Lower leg skin (tissue), 4 donors: Measurements from ENCODE around the gene ADISSP. TPM values are rescaled to one million over a fixed set of nuclear protein-coding genes. Genes with fewer than 3 reads are reported as not detected.

Experiments
- DNase-seq, 2 donors: peaks; one replicate each; pipeline ENCODE4 v3.0.0-alpha.2; 2019; ENCODE audit warnings: low spot score in 2 of 2
- H3K4me3 ChIP-seq: fragments of 200-600 bp; sonication (generic); 2 replicates; pipeline ENCODE4 v1.5.1; 2017; ENCODE audit warnings: mild to moderate bottlenecking, low read depth; ENCODE audit not compliant: poor library complexity, severe bottlenecking
- POLR2A ChIP-seq, 2 donors: fragments of 450-650 bp; IDR thresholded peaks; one replicate each; pipeline ENCODE4 v1.6.1; 2016 to 2017; ENCODE audit warnings: antibody characterized with exemption in 2 of 2, mild to moderate bottlenecking in 1 of 2, moderate library complexity in 1 of 2
- WGBS, 2 donors: methylation state at CpG; one replicate each; pipeline ENCODE4 v1.1.5; 2018; 5-methylcytosine and 5-hydroxymethylcytosine counted together
- intact Hi-C: fragments of 100-400 bp; cut with DNase I; formaldehyde crosslinking; loops from one replicate; pipeline ENCODE4 v1.15.0; 2023; ENCODE audit warnings: low total_unique reads
- total RNA-seq, 4 donors: library from RNA; depleted of rRNA; stranded (reverse); fragments of >200 nt; gene quantifications; one replicate each; pipeline ENCODE4 v1.1.0, GENCODE V29; 2016
- TF ChIP-seq, protein P1 (sequence below), 3 donors: fragments of 450-650 bp; IDR thresholded peaks; one replicate each; pipeline ENCODE4 v1.5.1; 2016; ENCODE audit warnings: antibody characterized with exemption in 3 of 3, mild to moderate bottlenecking in 3 of 3, moderate library complexity in 2 of 3

The ADISSP gene
- total RNA-seq, 4 donors from 2014 or later = 9.7 to 21.8 (median 15.5) TPM

DNA sequence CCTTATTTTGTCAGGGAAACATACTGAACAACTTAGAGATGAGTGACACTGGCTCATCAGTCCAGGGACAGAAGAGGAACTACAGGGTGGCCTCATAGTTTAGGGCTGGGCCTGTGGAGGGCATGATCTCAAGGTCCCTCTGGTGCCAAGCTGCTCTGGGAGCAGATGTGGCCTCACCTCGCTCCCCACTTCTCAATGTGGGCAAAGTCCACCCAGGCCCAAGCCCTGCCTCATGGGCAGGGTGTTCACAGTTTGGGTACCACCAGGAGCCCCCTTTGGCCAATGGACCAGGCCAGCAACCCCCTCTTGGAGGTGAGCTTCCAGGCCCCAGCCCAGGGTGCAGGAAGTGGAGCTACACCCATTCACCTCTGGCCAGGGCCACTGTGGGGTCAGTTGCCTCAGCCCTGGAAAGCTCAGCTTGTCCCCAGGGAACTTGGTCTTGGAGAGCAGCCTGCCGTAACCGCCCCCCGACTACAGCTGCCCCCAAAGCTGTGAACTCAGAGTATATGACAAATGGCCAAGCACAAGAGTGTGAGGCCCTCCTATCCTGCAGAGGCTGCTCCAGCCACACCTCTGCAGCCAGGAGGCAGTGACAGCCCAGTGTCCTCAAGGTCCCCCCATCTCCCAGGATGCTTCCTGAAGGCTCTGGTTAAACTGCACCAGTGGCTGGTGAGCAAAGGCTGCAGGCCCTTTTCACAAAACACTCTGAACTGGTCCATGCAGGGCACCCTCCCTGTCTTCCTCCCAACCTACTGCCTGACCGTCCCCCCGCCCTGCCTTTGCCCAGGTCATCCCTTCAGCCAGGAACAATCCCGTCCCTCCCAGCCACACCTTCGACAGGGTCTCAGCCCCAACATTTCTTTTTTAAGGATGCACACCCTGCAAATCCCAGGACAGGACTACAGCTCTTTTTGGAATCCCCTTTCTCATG, 3.6 kb downstream of the ADISSP start:
- TF ChIP-seq, protein P1, sequence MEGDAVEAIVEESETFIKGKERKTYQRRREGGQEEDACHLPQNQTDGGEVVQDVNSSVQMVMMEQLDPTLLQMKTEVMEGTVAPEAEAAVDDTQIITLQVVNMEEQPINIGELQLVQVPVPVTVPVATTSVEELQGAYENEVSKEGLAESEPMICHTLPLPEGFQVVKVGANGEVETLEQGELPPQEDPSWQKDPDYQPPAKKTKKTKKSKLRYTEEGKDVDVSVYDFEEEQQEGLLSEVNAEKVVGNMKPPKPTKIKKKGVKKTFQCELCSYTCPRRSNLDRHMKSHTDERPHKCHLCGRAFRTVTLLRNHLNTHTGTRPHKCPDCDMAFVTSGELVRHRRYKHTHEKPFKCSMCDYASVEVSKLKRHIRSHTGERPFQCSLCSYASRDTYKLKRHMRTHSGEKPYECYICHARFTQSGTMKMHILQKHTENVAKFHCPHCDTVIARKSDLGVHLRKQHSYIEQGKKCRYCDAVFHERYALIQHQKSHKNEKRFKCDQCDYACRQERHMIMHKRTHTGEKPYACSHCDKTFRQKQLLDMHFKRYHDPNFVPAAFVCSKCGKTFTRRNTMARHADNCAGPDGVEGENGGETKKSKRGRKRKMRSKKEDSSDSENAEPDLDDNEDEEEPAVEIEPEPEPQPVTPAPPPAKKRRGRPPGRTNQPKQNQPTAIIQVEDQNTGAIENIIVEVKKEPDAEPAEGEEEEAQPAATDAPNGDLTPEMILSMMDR (IDR thresholded peaks at IDR 0.05) = no peak
- no peak for TF ChIP-seq POLR2A (IDR thresholded peaks at IDR 0.05)
- intact Hi-C loops = no loop called here
- 88% methylated on average over 5 to 8 of the region's 8 CpGs for WGBS, 2 donors
- no peak overlapping the region for H3K4me3 ChIP-seq
- no peak for DNase-seq

DNA sequence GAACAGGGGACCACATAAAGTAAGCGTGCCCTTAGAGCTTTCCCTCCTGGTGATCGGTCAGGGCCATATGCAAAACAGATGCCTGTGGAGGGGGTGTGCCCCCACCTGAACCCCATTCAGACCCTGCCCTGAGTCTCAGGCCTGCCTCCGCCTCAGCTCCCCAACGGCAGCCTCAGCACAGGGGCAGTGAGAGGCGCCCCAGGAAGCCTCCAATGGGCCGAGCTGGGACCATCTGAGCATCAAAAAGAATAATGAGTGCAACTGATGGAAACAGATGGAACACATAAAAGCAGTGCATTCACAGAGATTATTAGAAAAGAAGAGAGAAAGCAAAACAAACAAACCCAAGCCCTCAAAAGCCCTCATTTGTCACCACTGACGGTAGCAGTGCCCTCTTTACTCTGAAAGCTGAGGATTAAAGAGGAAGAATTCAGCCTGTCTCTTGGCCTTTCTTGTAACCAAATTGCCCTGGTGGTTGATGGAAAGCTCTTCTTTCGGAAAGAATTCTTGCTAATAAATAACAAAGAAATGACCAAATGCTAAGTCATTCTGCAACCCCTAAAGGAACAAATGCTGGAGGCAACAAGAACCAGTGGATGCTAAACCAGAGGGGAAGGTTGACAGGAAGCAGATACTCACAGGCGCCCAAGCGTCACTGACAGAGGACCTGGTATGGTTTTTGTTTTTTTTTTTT, 6.8 kb downstream of the ADISSP start:
- intact Hi-C loops = no loop called here
- H3K4me3 ChIP-seq = no peak overlapping the region
- no peak for DNase-seq
- WGBS, 2 donors = 80 to 81% methylated on average over 10 of the region's 10 CpGs
- TF ChIP-seq, protein P1 (IDR thresholded peaks at IDR 0.05) = no peak
- TF ChIP-seq POLR2A (IDR thresholded peaks at IDR 0.05) = no peak

DNA sequence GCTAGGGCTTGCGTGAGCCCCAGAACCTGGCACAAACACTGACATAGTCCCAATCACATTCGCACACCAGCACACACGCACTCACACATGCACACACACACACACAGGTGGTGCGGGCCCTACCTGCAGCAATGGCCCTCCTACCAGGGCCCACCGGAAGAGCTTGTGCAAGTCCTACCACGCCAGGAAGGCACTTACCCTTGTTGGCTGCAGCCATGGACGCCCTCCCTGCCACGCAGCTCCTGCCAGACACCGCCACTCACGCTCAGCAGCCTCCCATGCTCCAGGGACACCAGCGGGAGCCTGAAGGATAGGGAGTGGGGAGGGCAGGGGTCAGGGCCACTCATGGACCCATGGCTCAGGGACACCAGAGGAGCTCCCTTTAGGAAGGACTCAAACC, 7.7 kb downstream of the ADISSP start:
- intact Hi-C loops = no loop called here
- 90 to 92% methylated on average over 6 to 8 of the region's 11 CpGs for WGBS, 2 donors

DNA sequence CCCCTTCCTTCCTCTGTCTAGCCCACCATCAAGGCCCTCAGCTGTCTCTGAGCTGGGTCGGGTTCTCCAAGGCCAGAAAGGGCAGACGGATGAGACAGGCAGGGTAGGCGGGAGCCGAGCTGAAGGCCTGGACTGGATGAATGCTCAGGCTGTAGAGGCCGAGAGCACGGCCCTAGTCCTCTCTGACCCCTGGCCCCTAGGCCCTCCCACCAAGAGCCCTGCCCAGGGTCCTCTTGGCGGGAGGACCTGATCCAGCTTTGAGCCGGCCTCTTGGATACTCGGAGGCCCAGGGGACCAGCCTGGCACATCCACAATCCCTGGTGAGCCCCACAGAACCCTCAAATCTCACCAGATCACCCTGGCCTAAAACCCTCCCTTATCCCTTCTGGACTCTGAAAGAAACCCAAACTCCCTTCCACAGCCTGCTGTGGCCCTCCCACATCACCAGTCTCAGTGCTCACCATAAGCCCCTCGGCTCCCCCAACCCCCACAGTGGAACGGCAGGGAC, 8.2 kb downstream of the ADISSP start:
- WGBS, 2 donors = 81 to 89% methylated on average over 11 of the region's 11 CpGs
- intact Hi-C loops = no loop called here
- TF ChIP-seq, protein P1 (IDR thresholded peaks at IDR 0.05) = no peak
- TF ChIP-seq POLR2A (IDR thresholded peaks at IDR 0.05) = no peak
- H3K4me3 ChIP-seq = no peak overlapping the region
- DNase-seq = no peak

More for the DNA sequence above, 7.7 kb downstream of the ADISSP start:
- H3K4me3 ChIP-seq = no peak overlapping the region
- TF ChIP-seq, protein P1 (IDR thresholded peaks at IDR 0.05) = no peak
- TF ChIP-seq POLR2A (IDR thresholded peaks at IDR 0.05) = no peak
- DNase-seq = no peak

DNA sequence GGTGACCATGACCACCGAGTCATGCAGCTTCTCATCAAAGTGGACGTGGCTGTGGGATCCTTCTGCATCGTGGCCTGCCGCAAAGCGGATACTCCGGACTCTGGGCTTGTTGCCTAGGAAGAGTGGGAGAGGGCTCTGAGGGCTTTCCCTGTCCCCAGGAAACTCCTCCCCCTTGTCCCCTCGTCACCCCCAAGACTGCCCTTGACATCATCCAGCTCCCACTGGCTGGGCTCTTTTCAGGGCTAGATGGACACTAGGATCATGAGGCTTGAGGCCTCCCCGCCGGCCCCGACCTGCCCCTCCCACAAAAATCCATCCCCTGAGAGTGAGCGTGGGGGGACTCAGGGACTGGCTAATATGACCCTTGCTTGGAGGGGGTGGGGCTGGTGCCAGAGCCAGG, 9.0 kb downstream of the ADISSP start:
- TF ChIP-seq POLR2A (IDR thresholded peaks at IDR 0.05) = no peak
- TF ChIP-seq, protein P1 (IDR thresholded peaks at IDR 0.05) = no peak
- intact Hi-C loops = no loop called here
- DNase-seq = no peak
- H3K4me3 ChIP-seq = no peak overlapping the region
- WGBS, 2 donors = 93 to 95% methylated on average over 11 of the region's 11 CpGs
